CD14-positive monocyte (primary cell): ENCODE results near the gene IER5L. TPM values are rescaled to one million over a fixed set of nuclear protein-coding genes. Genes with fewer than 3 reads are reported as not detected.
A peak's percentile ranks its signal among the peaks of the same experiment; 100 is the strongest.

Source experiments
- DNase-seq, 3 donors: peaks; one replicate each; pipeline ENCODE4 v3.0.0-alpha.2; 2011 to 2022
- H2AFZ ChIP-seq: 2 replicates; pipeline ENCODE4 v1.6.0; 2012; ENCODE audit warnings: mild to moderate bottlenecking, low read depth, low read length, inconsistent platforms; ENCODE audit not compliant: insufficient read depth, poor library complexity, severe bottlenecking
- H3K27ac ChIP-seq, 2 donors: 1 replicate in 1 of 2; 2 replicates in 1 of 2; pipeline ENCODE4 v1.5.1; 2012 to 2013; ENCODE audit warnings: low read length in 2 of 2, control low read depth in 1 of 2, inconsistent platforms in 1 of 2, low read depth in 1 of 2, mild to moderate bottlenecking in 1 of 2
- H3K27me3 ChIP-seq, 2 donors: one replicate each; pipeline versions ENCODE4 v1.6.0 to v1.6.1; 2011 to 2013; ENCODE audit warnings: low read length in 2 of 2; ENCODE audit not compliant: control insufficient read depth in 2 of 2, insufficient read depth in 2 of 2
- H3K36me3 ChIP-seq, 2 donors: replicated peaks in 1 of 2; 1 replicate in 1 of 2; 2 replicates in 1 of 2; pipeline versions ENCODE4 v1.5.1 to v1.6.1; 2012 to 2013; ENCODE audit warnings: low read length in 2 of 2, control low read depth in 1 of 2, inconsistent platforms in 1 of 2, mild to moderate bottlenecking in 1 of 2; ENCODE audit not compliant: insufficient read depth in 2 of 2, control insufficient read depth in 1 of 2
- H3K4me1 ChIP-seq, 2 donors: 1 replicate in 1 of 2; 2 replicates in 1 of 2; pipeline versions ENCODE4 v1.5.1 to v1.6.1; 2012 to 2013; ENCODE audit warnings: low read length in 2 of 2, control low read depth in 1 of 2, inconsistent platforms in 1 of 2, mild to moderate bottlenecking in 1 of 2, moderate library complexity in 1 of 2; ENCODE audit not compliant: insufficient read depth in 2 of 2, control insufficient read depth in 1 of 2
- H3K4me2 ChIP-seq: replicated peaks from 2 replicates; pipeline ENCODE3; 2012; ENCODE audit warnings: low read length, moderate library complexity, mild to moderate bottlenecking; ENCODE audit not compliant: poor library complexity, severe bottlenecking; ENCODE audit errors: extremely low read depth
- H3K4me3 ChIP-seq, 3 experiments: fragments of 200-600 bp in 1 of 3; sonication (generic) in 1 of 3; replicated peaks in 1 of 3; 1 replicate in 2 of 3; 2 replicates in 1 of 3; pipeline ENCODE4 v1.5.1; 2011 to 2013; ENCODE audit warnings: low read length in 3 of 3, mild to moderate bottlenecking in 3 of 3, control low read depth in 2 of 3, low read depth in 2 of 3, inconsistent platforms in 1 of 3, moderate library complexity in 1 of 3
- H3K79me2 ChIP-seq: 2 replicates; pipeline ENCODE4 v1.6.0; 2012; ENCODE audit warnings: mild to moderate bottlenecking, control low read depth, inconsistent platforms, low read length, moderate library complexity; ENCODE audit not compliant: insufficient read depth
- H3K9ac ChIP-seq: 2 replicates; pipeline ENCODE4 v1.6.0; 2017; ENCODE audit warnings: low read length, mild to moderate bottlenecking; ENCODE audit not compliant: insufficient read depth, poor library complexity, severe bottlenecking
- H3K9me3 ChIP-seq, 2 donors: replicated peaks in 1 of 2; 1 replicate in 1 of 2; 2 replicates in 1 of 2; pipeline versions ENCODE4 v1.5.1 to v1.6.1; 2012 to 2013; ENCODE audit warnings: low read length in 2 of 2, control low read depth in 1 of 2; ENCODE audit not compliant: control insufficient read depth in 1 of 2, insufficient read depth in 1 of 2
- H4K20me1 ChIP-seq: 2 replicates; pipeline ENCODE4 v1.6.0; 2012; ENCODE audit warnings: mild to moderate bottlenecking, low read length, control low read depth, moderate library complexity; ENCODE audit not compliant: insufficient read depth
- H3K27ac Mint-ChIP-seq, 7 donors: one replicate each; pipeline ENCODE4 v1.8.0; 2020; ENCODE audit warnings: mild to moderate bottlenecking in 7 of 7, mixed read lengths in 7 of 7, moderate library complexity in 6 of 7, inconsistent platforms in 2 of 7
- H3K27me3 Mint-ChIP-seq, 3 donors: one replicate each; pipeline ENCODE4 v1.8.0; 2021 to 2022; ENCODE audit warnings: low read depth in 3 of 3, mild to moderate bottlenecking in 3 of 3, mixed read lengths in 3 of 3, moderate library complexity in 3 of 3, inconsistent platforms in 1 of 3
- H3K36me3 Mint-ChIP-seq, 2 donors: one replicate each; pipeline ENCODE4 v1.8.0; 2020; ENCODE audit warnings: mixed read lengths in 2 of 2, inconsistent platforms in 1 of 2, mild to moderate bottlenecking in 1 of 2
- H3K4me1 Mint-ChIP-seq: one replicate; pipeline ENCODE4 v1.8.0; 2020; ENCODE audit warnings: mild to moderate bottlenecking, mixed read lengths
- H3K4me3 Mint-ChIP-seq, 2 donors: one replicate each; pipeline ENCODE4 v1.8.0; 2020; ENCODE audit warnings: mild to moderate bottlenecking in 2 of 2, mixed read lengths in 2 of 2, moderate library complexity in 1 of 2
- H3K9me3 Mint-ChIP-seq, 7 donors: one replicate each; pipeline ENCODE4 v1.8.0; 2020 to 2022; ENCODE audit warnings: mixed read lengths in 7 of 7, mild to moderate bottlenecking in 6 of 7, moderate library complexity in 6 of 7, inconsistent platforms in 2 of 7
- WGBS: methylation state at CpG from one replicate; pipeline ENCODE4 v1.1.5; 2013; ENCODE audit warnings: missing lambda C conversion rate; ENCODE audit not compliant: insufficient coverage; 5-methylcytosine and 5-hydroxymethylcytosine counted together
- intact Hi-C, 2 donors: fragments of 100-400 bp; cut with micrococcal nuclease; formaldehyde crosslinking; loops; one replicate each; pipeline versions ENCODE4 v1.15.0 to v1.15.1; 2023
- polyA plus RNA-seq, 3 donors: library from polyadenylated mRNA; depleted of rRNA in 1 of 3; unstranded in 2 of 3; stranded (reverse) in 1 of 3; fragments of 300-500 nt in 2 of 3; fragments of >200 nt in 1 of 3; fragmentation: Illumina TruSeq in 2 of 3; gene quantifications; 1 replicate in 2 of 3; 2 replicates in 1 of 3; pipeline ENCODE4 v1.2.3, GENCODE V29; 2012 to 2021
- TF ChIP-seq, protein P1 (sequence below): fragments of 200-600 bp; IDR thresholded peaks from one replicate; pipeline ENCODE4 v1.8.0; 2022; ENCODE audit warnings: antibody characterized with exemption, mild to moderate bottlenecking

Gene IER5L
- polyA plus RNA-seq, 3 donors = 0.36 to 15.5 (median 0.79) TPM

- H3K9me3 Mint-ChIP-seq = peaks cover 0 to 2% (median 0%) of the 10 kb centered on the region in 7 donors
- Histone ChIP-seq H3K4me1 (no peaks in the 10 kb centered on the region), H4K20me1 (no peaks in the 10 kb centered on the region), H3K4me2 (no peak overlapping the region), H3K4me3 (no peak overlapping the region), H3K9me3 (no peaks in the 10 kb centered on the region), H3K27me3 (no peaks in the 10 kb centered on the region), H3K9ac (no peak overlapping the region), H3K27ac (no peak overlapping the region), H3K79me2 (no peaks in the 10 kb centered on the region), H2AFZ (no peak overlapping the region), H3K36me3 (peaks cover 42 to 75% of the 10 kb centered on the region in 2 donors)
- no peak for DNase-seq
- H3K4me1 Mint-ChIP-seq = no peaks in the 10 kb centered on the region
- no peak overlapping the region for H3K4me3 Mint-ChIP-seq
- intact Hi-C loops = no loop called here
- peak overlapping the region in 2 of 7 donors; percentile 3 to 6 for H3K27ac Mint-ChIP-seq
- peaks cover 57 to 65% of the 10 kb centered on the region in 2 donors for H3K36me3 Mint-ChIP-seq
- TF ChIP-seq, protein P1, sequence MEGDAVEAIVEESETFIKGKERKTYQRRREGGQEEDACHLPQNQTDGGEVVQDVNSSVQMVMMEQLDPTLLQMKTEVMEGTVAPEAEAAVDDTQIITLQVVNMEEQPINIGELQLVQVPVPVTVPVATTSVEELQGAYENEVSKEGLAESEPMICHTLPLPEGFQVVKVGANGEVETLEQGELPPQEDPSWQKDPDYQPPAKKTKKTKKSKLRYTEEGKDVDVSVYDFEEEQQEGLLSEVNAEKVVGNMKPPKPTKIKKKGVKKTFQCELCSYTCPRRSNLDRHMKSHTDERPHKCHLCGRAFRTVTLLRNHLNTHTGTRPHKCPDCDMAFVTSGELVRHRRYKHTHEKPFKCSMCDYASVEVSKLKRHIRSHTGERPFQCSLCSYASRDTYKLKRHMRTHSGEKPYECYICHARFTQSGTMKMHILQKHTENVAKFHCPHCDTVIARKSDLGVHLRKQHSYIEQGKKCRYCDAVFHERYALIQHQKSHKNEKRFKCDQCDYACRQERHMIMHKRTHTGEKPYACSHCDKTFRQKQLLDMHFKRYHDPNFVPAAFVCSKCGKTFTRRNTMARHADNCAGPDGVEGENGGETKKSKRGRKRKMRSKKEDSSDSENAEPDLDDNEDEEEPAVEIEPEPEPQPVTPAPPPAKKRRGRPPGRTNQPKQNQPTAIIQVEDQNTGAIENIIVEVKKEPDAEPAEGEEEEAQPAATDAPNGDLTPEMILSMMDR = no peak
- 93% methylated on average over 5 of the region's 6 CpGs for WGBS
- H3K27me3 Mint-ChIP-seq = peaks cover 0 to 4% (median 1%) of the 10 kb centered on the region in 3 donors
Observed at GRCh38 chr9:129149442-129149841, 28.6 kb downstream of the IER5L start.

- Mint-ChIP-seq H3K4me1 (no peaks in the 10 kb centered on the region), H3K36me3 (peaks cover 58 to 73% of the 10 kb centered on the region in 2 donors), H3K27me3 (peaks cover 0 to 4% (median 1%) of the 10 kb centered on the region in 3 donors), H3K27ac (peak overlapping the region in 1 of 7 donors; percentile 59), H3K4me3 (no peak overlapping the region), H3K9me3 (peaks cover 0 to 2% (median 0%) of the 10 kb centered on the region in 7 donors)
- peaks cover 1% of the 10 kb centered on the region for H4K20me1 ChIP-seq
- no peak overlapping the region for H2AFZ ChIP-seq
- H3K9me3 ChIP-seq = no peaks in the 10 kb centered on the region
- H3K27ac ChIP-seq = peak overlapping the region in 1 of 2 donors; percentile 15
- H3K79me2 ChIP-seq = no peaks in the 10 kb centered on the region
- H3K4me2 ChIP-seq = no peak overlapping the region
- no peak for DNase-seq
- H3K9ac ChIP-seq = no peak overlapping the region
- TF ChIP-seq, protein P1 = no peak
- H3K27me3 ChIP-seq = no peaks in the 10 kb centered on the region
- WGBS = 85% methylated on average over 4 of the region's 6 CpGs
- H3K4me1 ChIP-seq = no peaks in the 10 kb centered on the region
- intact Hi-C loops = no loop called here
- peaks cover 48 to 79% of the 10 kb centered on the region in 2 donors for H3K36me3 ChIP-seq
- no peak overlapping the region for H3K4me3 ChIP-seq
Observed at GRCh38 chr9:129148463-129149204, 29.4 kb downstream of the IER5L start.
